Gastrocnemius medialis (tissue), 4 donors: ENCODE measurements around the gene KLHL12. TPM values are rescaled to one million over a fixed set of nuclear protein-coding genes. Genes with fewer than 3 reads are reported as not detected.

Experiments
- ATAC-seq, 2 donors: fragments of 150-250 bp; one replicate each; pipeline ENCODE4 v1.9.1; 2016
- DNase-seq, 2 donors: peaks; one replicate each; pipeline ENCODE4 v3.0.0-alpha.2; 2019
- H3K27ac ChIP-seq, 4 donors: fragments of 200-600 bp; sonication (generic); 1 replicate in 1 of 4; 2 replicates in 3 of 4; pipeline ENCODE4 v1.5.1; 2016 to 2018; ENCODE audit warnings: mild to moderate bottlenecking in 2 of 4, moderate library complexity in 1 of 4
- H3K27me3 ChIP-seq, 3 donors: fragments of 200-600 bp; sonication (generic) in 2 of 3; 1 replicate in 1 of 3; 2 replicates in 2 of 3; pipeline versions ENCODE4 v1.5.1 to v1.6.0; 2016 to 2019; ENCODE audit warnings: mild to moderate bottlenecking in 1 of 3, moderate library complexity in 1 of 3
- H3K36me3 ChIP-seq, 2 donors: fragments of 200-600 bp; sonication (generic) in 1 of 2; one replicate each; pipeline ENCODE4 v1.5.1; 2017 to 2018
- H3K4me1 ChIP-seq, 2 donors: fragments of 200-600 bp; sonication (generic) in 1 of 2; one replicate each; pipeline ENCODE4 v1.5.1; 2016 to 2017; ENCODE audit warnings: mild to moderate bottlenecking in 2 of 2
- H3K4me3 ChIP-seq, 4 donors: fragments of 200-600 bp; sonication (generic) in 3 of 4; 1 replicate in 1 of 4; 2 replicates in 3 of 4; pipeline ENCODE4 v1.5.1; 2016 to 2019; ENCODE audit warnings: mild to moderate bottlenecking in 2 of 4
- H3K9me3 ChIP-seq, 3 donors: fragments of 200-600 bp; sonication (generic) in 2 of 3; 1 replicate in 1 of 3; 2 replicates in 2 of 3; pipeline ENCODE4 v1.5.1; 2016 to 2019
- POLR2A ChIP-seq, 2 donors: fragments of 450-650 bp; IDR thresholded peaks; one replicate each; pipeline ENCODE4 v1.6.1; 2017; ENCODE audit warnings: antibody characterized with exemption in 2 of 2, mild to moderate bottlenecking in 2 of 2, moderate library complexity in 2 of 2
- in situ Hi-C, 4 donors: fragments of 200-750 bp; cut with MboI; loops; one replicate each; pipeline versions ENCODE4 v1.15.0 to v1.8.0; 2017; ENCODE audit warnings: low sequenced_read_pairs in 4 of 4
- intact Hi-C: fragments of 100-400 bp; cut with DNase I; formaldehyde crosslinking; loops from one replicate; pipeline ENCODE4 v1.15.1; 2023; ENCODE audit warnings: low total_unique reads
- total RNA-seq, 4 donors: library from RNA; depleted of rRNA; stranded (reverse); fragments of >200 nt; gene quantifications; one replicate each; pipeline versions ENCODE4 v1.1.0 to v1.2.3, GENCODE V29; 2016
- TF ChIP-seq, protein P1 (sequence below), 5 experiments: fragments of 450-650 bp in 3 of 5; fragments of 200-600 bp in 2 of 5; sonication (generic) in 2 of 5; IDR thresholded peaks in 4 of 5; conservative IDR thresholded peaks in 1 of 5; 1 replicate in 4 of 5; 2 replicates in 1 of 5; pipeline ENCODE4 v1.5.1; 2016 to 2019; ENCODE audit warnings: antibody characterized with exemption in 5 of 5, mild to moderate bottlenecking in 3 of 5, moderate library complexity in 3 of 5

Gene KLHL12
- total RNA-seq, 4 donors from 2014 or later, result 12.1 to 24.0 (median 12.6) TPM

- H3K27ac ChIP-seq, result peak overlapping the region; percentile 98 to 100 (median 100)
- in situ Hi-C loops, result no loop called here
- no peaks in the 10 kb centered on the region for H3K9me3 ChIP-seq
- H3K27me3 ChIP-seq, result no peaks in the 10 kb centered on the region
- TF ChIP-seq POLR2A (IDR thresholded peaks at IDR 0.05), result no peak
- TF ChIP-seq, protein P1, sequence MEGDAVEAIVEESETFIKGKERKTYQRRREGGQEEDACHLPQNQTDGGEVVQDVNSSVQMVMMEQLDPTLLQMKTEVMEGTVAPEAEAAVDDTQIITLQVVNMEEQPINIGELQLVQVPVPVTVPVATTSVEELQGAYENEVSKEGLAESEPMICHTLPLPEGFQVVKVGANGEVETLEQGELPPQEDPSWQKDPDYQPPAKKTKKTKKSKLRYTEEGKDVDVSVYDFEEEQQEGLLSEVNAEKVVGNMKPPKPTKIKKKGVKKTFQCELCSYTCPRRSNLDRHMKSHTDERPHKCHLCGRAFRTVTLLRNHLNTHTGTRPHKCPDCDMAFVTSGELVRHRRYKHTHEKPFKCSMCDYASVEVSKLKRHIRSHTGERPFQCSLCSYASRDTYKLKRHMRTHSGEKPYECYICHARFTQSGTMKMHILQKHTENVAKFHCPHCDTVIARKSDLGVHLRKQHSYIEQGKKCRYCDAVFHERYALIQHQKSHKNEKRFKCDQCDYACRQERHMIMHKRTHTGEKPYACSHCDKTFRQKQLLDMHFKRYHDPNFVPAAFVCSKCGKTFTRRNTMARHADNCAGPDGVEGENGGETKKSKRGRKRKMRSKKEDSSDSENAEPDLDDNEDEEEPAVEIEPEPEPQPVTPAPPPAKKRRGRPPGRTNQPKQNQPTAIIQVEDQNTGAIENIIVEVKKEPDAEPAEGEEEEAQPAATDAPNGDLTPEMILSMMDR (IDR thresholded peaks at IDR 0.05 in 4 of 5, conservative IDR thresholded peaks at IDR 0.05 in 1 of 5), result no peak
- DNase-seq (peak in 1 of 2 donors; percentile 52), ATAC-seq (no peak)
- H3K36me3 ChIP-seq, result peaks cover 0 to 29% of the 10 kb centered on the region in 2 donors
- H3K4me1 ChIP-seq, result peaks cover 58 to 66% of the 10 kb centered on the region in 2 donors
- intact Hi-C loops, result loop anchor here (2.0 to 5.0 kb wide), 2 partner anchors 309 to 832 kb away; partner anchors contain the start of genes ZBED6 and ZC3H11A
- H3K4me3 ChIP-seq, result peak overlapping the region; percentile 89 to 99 (median 96)
Measured at GRCh38 chr1:202965422-202965821, 38.4 kb upstream of the KLHL12 start.

DNA sequence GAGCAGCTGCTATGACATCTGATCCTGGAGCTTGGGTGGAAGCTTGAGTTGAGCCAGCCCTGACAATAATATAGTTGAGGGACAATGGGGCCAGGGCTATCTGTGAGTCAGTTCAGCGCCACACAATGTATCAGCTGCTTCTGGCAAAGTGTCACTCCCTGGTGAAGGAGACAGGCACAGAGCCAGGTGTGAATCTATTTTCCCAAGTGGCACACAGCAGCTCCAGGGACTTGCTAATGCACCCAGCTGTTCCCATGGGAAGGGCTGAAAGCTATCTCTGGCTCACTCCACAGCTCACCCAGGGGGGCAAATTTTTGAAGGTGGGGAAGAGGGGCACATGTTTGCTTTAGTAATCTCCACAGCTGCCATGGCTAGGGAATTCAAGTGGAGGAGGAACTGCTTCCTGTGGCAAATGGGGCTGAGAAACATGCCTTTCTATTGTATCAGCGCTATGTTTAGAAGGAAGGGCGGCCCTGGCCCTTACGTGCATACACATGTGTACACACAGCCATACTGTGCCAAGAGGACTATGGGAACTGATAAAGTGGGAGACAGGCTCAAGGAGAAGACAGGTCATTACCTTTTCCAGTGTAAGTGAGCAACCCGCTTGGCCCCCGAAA, 37.9 kb upstream of the KLHL12 start:
- ATAC-seq (peak; percentile 55 to 58), DNase-seq (peak; percentile 85 to 91)
- peaks cover 62 to 70% of the 10 kb centered on the region in 2 donors for H3K4me1 ChIP-seq
- H3K9me3 ChIP-seq, result no peaks in the 10 kb centered on the region
- intact Hi-C loops, result loop anchor here (2.0 to 5.0 kb wide), 3 partner anchors 310 to 1447 kb away; partner anchors contain the start of genes PPP1R15B, ZBED6 and ZC3H11A
- H3K4me3 ChIP-seq, result peak overlapping the region; percentile 89 to 99 (median 96)
- TF ChIP-seq, protein P1 (IDR thresholded peaks at IDR 0.05 in 4 of 5, conservative IDR thresholded peaks at IDR 0.05 in 1 of 5), result no peak
- TF ChIP-seq POLR2A (IDR thresholded peaks at IDR 0.05), result peak; percentile 40 to 71
- peaks cover 0 to 29% of the 10 kb centered on the region in 2 donors for H3K36me3 ChIP-seq
- no peaks in the 10 kb centered on the region for H3K27me3 ChIP-seq
- H3K27ac ChIP-seq, result peak overlapping the region; percentile 98 to 100 (median 100)
- in situ Hi-C loops, result no loop called here

DNA sequence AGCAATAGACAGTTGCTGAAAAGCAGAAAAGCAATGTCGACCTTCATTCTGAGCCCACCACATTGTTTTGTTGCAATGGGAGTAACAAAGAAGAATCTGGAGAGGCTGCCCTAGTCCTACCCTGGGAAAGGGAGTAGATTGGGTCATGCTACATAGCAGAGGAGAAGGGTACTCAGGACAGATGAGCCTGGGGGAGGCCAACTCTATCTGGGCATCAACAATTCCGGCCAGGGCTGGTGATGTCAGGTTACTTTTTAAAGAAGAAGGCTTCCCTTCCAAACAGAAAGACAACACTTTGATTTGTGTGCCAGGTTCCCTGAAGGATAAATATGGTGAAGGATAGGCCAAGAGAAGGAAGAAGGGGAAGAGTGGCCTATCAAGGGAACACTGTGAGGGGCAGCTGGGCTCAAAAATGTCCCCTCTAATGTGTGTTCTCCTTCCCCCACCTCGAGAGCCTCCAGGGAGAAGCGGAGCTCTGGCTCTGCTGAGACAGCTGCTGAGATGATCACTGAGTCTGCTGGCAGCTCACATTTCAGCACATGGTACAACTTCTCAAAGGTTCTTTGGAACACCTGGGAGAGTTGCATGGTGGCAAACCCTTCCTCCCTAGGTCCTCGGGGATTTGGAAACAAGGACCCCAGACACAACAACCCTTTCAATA, 34.3 kb upstream of the KLHL12 start:
- peaks cover 0 to 29% of the 10 kb centered on the region in 2 donors for H3K36me3 ChIP-seq

DNA sequence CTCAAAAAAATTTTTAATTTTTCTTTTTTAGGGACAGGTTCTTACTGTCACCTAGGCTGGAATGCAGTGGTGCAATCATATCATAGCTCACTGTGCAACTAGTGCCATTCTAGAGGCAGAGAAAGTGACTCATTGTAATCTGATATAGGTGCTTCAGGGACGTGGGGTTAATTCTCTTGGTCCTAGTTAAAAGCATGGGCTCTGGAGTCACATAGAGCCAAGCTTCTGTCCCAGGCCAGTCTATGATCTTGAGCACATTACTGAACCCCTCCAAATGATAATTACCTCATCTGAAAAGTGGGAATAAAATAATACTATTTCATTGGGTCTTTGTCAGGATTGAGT, 32.2 kb upstream of the KLHL12 start:
- Histone ChIP-seq H3K4me1 (peaks cover 82 to 83% of the 10 kb centered on the region in 2 donors), H3K9me3 (no peaks in the 10 kb centered on the region), H3K4me3 (no peak overlapping the region), H3K27me3 (no peaks in the 10 kb centered on the region), H3K27ac (peak overlapping the region; percentile 98 to 100 (median 100)), H3K36me3 (peaks cover 0 to 26% of the 10 kb centered on the region in 2 donors)
- TF ChIP-seq, protein P1 (IDR thresholded peaks at IDR 0.05 in 4 of 5, conservative IDR thresholded peaks at IDR 0.05 in 1 of 5), result no peak
- TF ChIP-seq POLR2A (IDR thresholded peaks at IDR 0.05), result peak in 1 of 2 donors; percentile 12
- peak; percentile 60 to 61 for DNase-seq
- in situ Hi-C loops (no loop called here), intact Hi-C loops (loop anchor here (2.0 kb wide), 1 partner anchor 68 kb away; the partner anchor contains the start of gene PPFIA4)
- peak; percentile 68 to 70 for ATAC-seq

More for the DNA sequence above, 34.3 kb upstream of the KLHL12 start:
- in situ Hi-C loops, result no loop called here
- H3K27ac ChIP-seq, result peak overlapping the region; percentile 98 to 100 (median 100)
- H3K4me3 ChIP-seq, result no peak overlapping the region
- no peaks in the 10 kb centered on the region for H3K27me3 ChIP-seq
- DNase-seq, result peak; percentile 86 to 90
- H3K9me3 ChIP-seq, result no peaks in the 10 kb centered on the region
- intact Hi-C loops, result loop anchor here (5.0 kb wide), 1 partner anchor 1451 kb away; the partner anchor contains the start of gene PPP1R15B
- H3K4me1 ChIP-seq, result peaks cover 72 to 83% of the 10 kb centered on the region in 2 donors
- ATAC-seq, result peak; percentile 51 to 58
- peak; percentile 51 to 70 for TF ChIP-seq POLR2A (IDR thresholded peaks at IDR 0.05)
- TF ChIP-seq, protein P1 (IDR thresholded peaks at IDR 0.05 in 4 of 5, conservative IDR thresholded peaks at IDR 0.05 in 1 of 5), result no peak
